ENCODE results near the gene TMEM179.

TMEM179 gene

DNA sequence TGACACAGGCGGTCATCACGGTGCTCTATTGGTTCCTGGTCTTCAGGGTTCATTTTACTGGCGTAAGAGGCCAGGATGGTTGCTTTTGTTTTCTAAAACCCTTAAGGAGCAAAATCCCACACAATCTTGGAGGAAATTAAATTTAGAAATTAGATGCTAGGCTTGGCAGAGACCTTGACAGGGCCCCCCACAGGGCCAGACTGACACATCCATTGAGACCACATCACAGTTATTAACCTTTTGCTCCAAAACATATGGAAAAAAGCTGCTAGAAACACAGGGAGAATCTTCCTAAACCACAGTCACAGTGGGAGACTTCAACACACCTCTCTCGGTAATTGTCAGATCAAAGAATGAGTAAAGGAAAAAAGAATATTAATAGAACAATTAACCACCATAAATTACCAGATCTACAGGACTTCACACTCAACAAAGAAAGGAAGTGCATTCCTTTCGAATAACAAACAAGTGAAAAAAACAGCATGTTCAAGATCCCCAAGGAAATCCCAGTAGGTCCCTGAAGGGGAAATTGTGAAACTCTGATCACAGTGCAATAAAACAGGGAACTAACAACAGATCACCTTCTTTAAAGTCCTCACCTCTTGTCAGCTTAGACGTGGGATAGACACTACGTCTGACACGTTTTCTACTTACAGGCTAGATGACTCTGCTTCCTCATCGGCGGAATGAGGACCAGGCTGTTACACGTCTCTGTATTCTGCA is 40.2 kb upstream of the TMEM179 start:
- Histone ChIP-seq H3K9me3 (ENCODE audit: control insufficient read depth in 1 of 2, low read length in 2 of 2) (peaks cover 3% of the 10 kb centered on the region in 2 donors), H3K4me1 (ENCODE audit: control insufficient read depth in 1 of 2, insufficient read depth in 2 of 2, low read length in 2 of 2) (peaks cover under 1% of the 10 kb centered on the region in 2 donors), H3K27me3 (ENCODE audit: control insufficient read depth in 1 of 2, insufficient read depth in 2 of 2, low read length in 2 of 2) (peaks cover under 1 to 8% of the 10 kb centered on the region in 2 donors), H3K9ac (ENCODE audit: low read depth in 1 of 2, low read length in 2 of 2) (no peak overlapping the region), H3K27ac (ENCODE audit: low read depth, low read length) (no peak overlapping the region), H3K36me3 (ENCODE audit: control insufficient read depth in 1 of 2, insufficient read depth in 2 of 2, low read length in 2 of 2) (no peaks in the 10 kb centered on the region), H3K4me3 (ENCODE audit: low read depth in 1 of 2, low read length in 2 of 2) (no peak overlapping the region)

GRCh38 chr14:104644091-104644635 is 39.6 kb upstream of the TMEM179 start:
- no peak overlapping the region for H3K27ac ChIP-seq (ENCODE audit: low read depth, low read length)
- no peak overlapping the region for H3K9ac ChIP-seq (ENCODE audit: low read depth in 1 of 2, low read length in 2 of 2)
- H3K36me3 ChIP-seq (ENCODE audit: control insufficient read depth in 1 of 2, insufficient read depth in 2 of 2, low read length in 2 of 2), result no peaks in the 10 kb centered on the region
- peaks cover 7 to 8% of the 10 kb centered on the region in 2 donors for H3K27me3 ChIP-seq (ENCODE audit: control insufficient read depth in 1 of 2, insufficient read depth in 2 of 2, low read length in 2 of 2)
- H3K9me3 ChIP-seq (ENCODE audit: control insufficient read depth in 1 of 2, low read length in 2 of 2), result peaks cover 3% of the 10 kb centered on the region in 2 donors
- H3K4me3 ChIP-seq (ENCODE audit: low read depth in 1 of 2, low read length in 2 of 2), result no peak overlapping the region
- H3K4me1 ChIP-seq (ENCODE audit: control insufficient read depth in 1 of 2, insufficient read depth in 2 of 2, low read length in 2 of 2), result no peaks in the 10 kb centered on the region

DNA sequence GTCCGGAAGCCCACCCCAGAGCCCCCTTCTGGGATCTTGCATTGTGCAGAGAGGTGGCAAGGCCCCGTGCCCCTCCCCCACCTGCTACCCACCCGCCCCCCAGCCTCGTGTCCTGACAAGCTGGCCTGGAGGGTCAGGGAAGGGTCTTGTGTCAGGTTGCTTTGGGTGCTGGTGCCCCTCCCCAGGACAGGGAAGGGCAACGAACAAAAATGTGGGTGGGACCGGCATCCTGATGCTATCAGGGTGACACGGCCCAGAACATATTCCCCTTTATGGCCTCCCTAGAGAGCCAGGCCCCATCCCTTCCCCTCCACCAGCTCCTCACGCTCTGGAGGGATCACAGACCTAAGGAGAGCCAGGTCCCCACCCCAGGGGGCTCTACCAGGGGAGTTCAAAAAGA is 38.7 kb upstream of the TMEM179 start:
- no peaks in the 10 kb centered on the region for H3K36me3 ChIP-seq (ENCODE audit: control insufficient read depth in 1 of 2, insufficient read depth in 2 of 2, low read length in 2 of 2)
- no peaks in the 10 kb centered on the region for H3K4me1 ChIP-seq (ENCODE audit: control insufficient read depth in 1 of 2, insufficient read depth in 2 of 2, low read length in 2 of 2)
- peaks cover 3% of the 10 kb centered on the region in 2 donors for H3K9me3 ChIP-seq (ENCODE audit: control insufficient read depth in 1 of 2, low read length in 2 of 2)
- no peak overlapping the region for H3K27ac ChIP-seq (ENCODE audit: low read depth, low read length)
- no peak overlapping the region for H3K4me3 ChIP-seq (ENCODE audit: low read depth in 1 of 2, low read length in 2 of 2)
- H3K9ac ChIP-seq (ENCODE audit: low read depth in 1 of 2, low read length in 2 of 2), result no peak overlapping the region
- H3K27me3 ChIP-seq (ENCODE audit: control insufficient read depth in 1 of 2, insufficient read depth in 2 of 2, low read length in 2 of 2), result peaks cover 15 to 16% of the 10 kb centered on the region in 2 donors

GRCh38 chr14:104642540-104642868 is 37.9 kb upstream of the TMEM179 start:
- Histone ChIP-seq H3K4me1 (ENCODE audit: control insufficient read depth in 1 of 2, insufficient read depth in 2 of 2, low read length in 2 of 2) (no peaks in the 10 kb centered on the region), H3K36me3 (ENCODE audit: control insufficient read depth in 1 of 2, insufficient read depth in 2 of 2, low read length in 2 of 2) (no peaks in the 10 kb centered on the region), H3K9ac (ENCODE audit: low read depth in 1 of 2, low read length in 2 of 2) (no peak overlapping the region), H3K27ac (ENCODE audit: low read depth, low read length) (no peak overlapping the region), H3K9me3 (ENCODE audit: control insufficient read depth in 1 of 2, low read length in 2 of 2) (peaks cover 3% of the 10 kb centered on the region in 2 donors), H3K27me3 (ENCODE audit: control insufficient read depth in 1 of 2, insufficient read depth in 2 of 2, low read length in 2 of 2) (peaks cover 16 to 17% of the 10 kb centered on the region in 2 donors), H3K4me3 (ENCODE audit: low read depth in 1 of 2, low read length in 2 of 2) (no peak overlapping the region)

DNA sequence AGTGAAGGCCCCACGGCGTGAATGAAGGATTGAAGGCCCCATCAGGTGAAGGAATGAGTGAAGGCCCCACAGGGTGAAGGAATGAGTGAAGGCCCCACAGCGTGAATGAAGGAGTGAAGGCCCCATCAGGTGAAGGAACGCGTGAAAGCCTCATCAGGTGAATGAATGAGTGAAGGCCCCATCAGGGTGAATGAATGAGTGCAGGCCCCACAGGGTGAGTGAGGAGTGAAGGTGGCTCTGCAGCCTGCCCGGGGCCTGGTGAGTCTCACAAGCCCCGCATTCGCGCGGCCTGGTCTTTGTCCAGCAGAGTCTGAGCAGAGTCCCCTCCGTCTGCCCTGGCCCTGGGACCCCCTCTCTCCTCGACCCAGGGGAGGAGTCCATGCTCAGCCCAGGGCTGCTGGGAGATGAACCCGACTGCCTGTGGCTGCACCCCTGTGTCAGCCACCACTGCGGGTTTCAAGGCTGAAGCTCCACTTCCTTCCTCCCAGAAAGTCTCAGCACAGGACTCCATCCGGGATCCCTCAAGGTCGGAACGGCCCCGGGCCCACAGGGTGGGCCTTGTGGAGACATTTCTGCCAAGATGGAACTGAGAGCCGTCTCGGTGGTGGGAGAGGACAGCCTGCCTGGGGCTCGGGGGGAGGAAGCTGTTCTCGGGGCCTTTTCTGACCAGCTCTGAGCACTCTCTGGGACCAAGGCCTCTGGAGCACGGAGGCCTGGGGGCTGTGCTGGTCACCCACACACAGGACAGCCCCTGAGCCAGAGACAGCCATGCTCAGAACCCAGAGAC is 37.4 kb upstream of the TMEM179 start:
- no peak overlapping the region for H3K27ac ChIP-seq (ENCODE audit: low read depth, low read length)
- no peak overlapping the region for H3K4me3 ChIP-seq (ENCODE audit: low read depth in 1 of 2, low read length in 2 of 2)
- H3K9ac ChIP-seq (ENCODE audit: low read depth in 1 of 2, low read length in 2 of 2), result no peak overlapping the region
- peaks cover 16 to 17% of the 10 kb centered on the region in 2 donors for H3K27me3 ChIP-seq (ENCODE audit: control insufficient read depth in 1 of 2, insufficient read depth in 2 of 2, low read length in 2 of 2)
- H3K4me1 ChIP-seq (ENCODE audit: control insufficient read depth in 1 of 2, insufficient read depth in 2 of 2, low read length in 2 of 2), result no peaks in the 10 kb centered on the region
- peaks cover 3% of the 10 kb centered on the region in 2 donors for H3K9me3 ChIP-seq (ENCODE audit: control insufficient read depth in 1 of 2, low read length in 2 of 2)
- no peaks in the 10 kb centered on the region for H3K36me3 ChIP-seq (ENCODE audit: control insufficient read depth in 1 of 2, insufficient read depth in 2 of 2, low read length in 2 of 2)

GRCh38 chr14:104640681-104641080 is 36.1 kb upstream of the TMEM179 start:
- H3K9me3 ChIP-seq (ENCODE audit: control insufficient read depth in 1 of 2, low read length in 2 of 2), result peaks cover 3% of the 10 kb centered on the region in 2 donors
- H3K27me3 ChIP-seq (ENCODE audit: control insufficient read depth in 1 of 2, insufficient read depth in 2 of 2, low read length in 2 of 2), result peaks cover 16 to 17% of the 10 kb centered on the region in 2 donors
- H3K9ac ChIP-seq (ENCODE audit: low read depth in 1 of 2, low read length in 2 of 2), result no peak overlapping the region
- H3K4me1 ChIP-seq (ENCODE audit: control insufficient read depth in 1 of 2, insufficient read depth in 2 of 2, low read length in 2 of 2), result no peaks in the 10 kb centered on the region
- no peak overlapping the region for H3K4me3 ChIP-seq (ENCODE audit: low read depth in 1 of 2, low read length in 2 of 2)
- no peak overlapping the region for H3K27ac ChIP-seq (ENCODE audit: low read depth, low read length)
- no peaks in the 10 kb centered on the region for H3K36me3 ChIP-seq (ENCODE audit: control insufficient read depth in 1 of 2, insufficient read depth in 2 of 2, low read length in 2 of 2)

DNA sequence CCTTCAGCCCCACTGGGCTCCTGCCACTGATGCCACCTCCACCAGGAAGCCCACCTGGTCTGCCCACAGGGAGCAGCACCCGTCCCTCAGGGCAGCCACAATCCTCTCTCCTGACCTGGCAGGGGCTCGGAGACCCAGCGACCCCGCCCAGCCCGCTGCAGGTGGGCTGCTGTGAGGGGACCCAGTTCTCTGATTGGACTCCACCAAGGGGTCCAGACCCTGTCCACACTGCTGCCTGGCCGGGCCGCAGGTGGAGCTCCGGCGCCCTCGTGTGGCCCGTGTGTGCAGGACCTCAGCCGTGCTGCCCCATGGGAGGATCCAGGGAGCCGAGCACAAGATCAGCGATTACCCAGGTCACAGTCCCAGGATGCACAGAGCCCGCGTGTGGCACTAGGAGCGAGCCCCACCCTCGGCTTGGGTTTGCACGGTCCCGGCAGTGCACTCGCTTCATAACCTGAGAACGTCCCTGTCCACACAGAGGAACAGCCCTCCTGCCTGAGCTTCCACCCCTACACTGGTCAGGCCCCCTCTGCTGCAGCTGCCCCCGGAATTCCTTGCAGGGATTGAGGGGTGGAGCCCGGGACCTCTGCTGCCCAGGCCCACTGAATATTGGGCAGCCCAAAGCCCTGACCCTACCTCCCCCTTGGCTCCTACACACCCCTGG is 35.4 kb upstream of the TMEM179 start:
- H3K27me3 ChIP-seq (ENCODE audit: control insufficient read depth in 1 of 2, insufficient read depth in 2 of 2, low read length in 2 of 2), result peaks cover 16 to 17% of the 10 kb centered on the region in 2 donors
- no peak overlapping the region for H3K4me3 ChIP-seq (ENCODE audit: low read depth in 1 of 2, low read length in 2 of 2)
- H3K4me1 ChIP-seq (ENCODE audit: control insufficient read depth in 1 of 2, insufficient read depth in 2 of 2, low read length in 2 of 2), result no peaks in the 10 kb centered on the region
- no peaks in the 10 kb centered on the region for H3K36me3 ChIP-seq (ENCODE audit: control insufficient read depth in 1 of 2, insufficient read depth in 2 of 2, low read length in 2 of 2)
- no peak overlapping the region for H3K27ac ChIP-seq (ENCODE audit: low read depth, low read length)
- H3K9me3 ChIP-seq (ENCODE audit: control insufficient read depth in 1 of 2, low read length in 2 of 2), result no peaks in the 10 kb centered on the region
- H3K9ac ChIP-seq (ENCODE audit: low read depth in 1 of 2, low read length in 2 of 2), result no peak overlapping the region

- no peaks in the 10 kb centered on the region for H3K4me1 ChIP-seq (ENCODE audit: control insufficient read depth in 1 of 2, insufficient read depth in 2 of 2, low read length in 2 of 2)
- H3K9ac ChIP-seq (ENCODE audit: low read depth in 1 of 2, low read length in 2 of 2), result no peak overlapping the region
- no peaks in the 10 kb centered on the region for H3K36me3 ChIP-seq (ENCODE audit: control insufficient read depth in 1 of 2, insufficient read depth in 2 of 2, low read length in 2 of 2)
- H3K4me3 ChIP-seq (ENCODE audit: low read depth in 1 of 2, low read length in 2 of 2), result no peak overlapping the region
- no peaks in the 10 kb centered on the region for H3K9me3 ChIP-seq (ENCODE audit: control insufficient read depth in 1 of 2, low read length in 2 of 2)
- H3K27ac ChIP-seq (ENCODE audit: low read depth, low read length), result no peak overlapping the region
- peaks cover 16 to 17% of the 10 kb centered on the region in 2 donors for H3K27me3 ChIP-seq (ENCODE audit: control insufficient read depth in 1 of 2, insufficient read depth in 2 of 2, low read length in 2 of 2)
Measured at GRCh38 chr14:104639471-104639870, 34.9 kb upstream of the TMEM179 start.

DNA sequence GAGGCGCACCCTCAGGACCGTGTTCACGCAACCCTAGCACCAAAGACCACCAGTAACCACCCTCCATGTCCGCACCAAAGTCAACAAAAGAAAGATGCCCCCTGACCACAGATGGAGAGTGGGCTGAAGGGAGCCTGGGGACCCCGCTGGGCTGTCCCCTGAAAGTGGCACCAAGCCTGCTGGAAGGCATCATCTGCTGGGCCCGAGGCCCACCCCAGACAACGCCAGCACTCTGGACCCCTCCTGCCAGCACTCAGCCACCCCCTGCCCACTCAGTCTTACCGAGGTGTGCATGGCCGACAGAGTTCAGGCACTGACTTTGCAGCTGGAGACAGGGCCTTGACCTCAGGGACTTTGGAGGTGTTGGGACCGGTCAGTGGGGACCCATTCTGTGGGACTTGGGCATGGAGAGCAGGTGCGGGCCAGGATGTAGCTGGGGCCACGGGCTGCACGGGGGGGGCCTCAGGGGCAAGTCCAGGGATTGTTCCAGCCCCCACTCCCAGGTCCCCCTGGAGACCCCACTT is 34.4 kb upstream of the TMEM179 start:
- Histone ChIP-seq H3K27me3 (ENCODE audit: control insufficient read depth in 1 of 2, insufficient read depth in 2 of 2, low read length in 2 of 2) (peaks cover 16 to 17% of the 10 kb centered on the region in 2 donors), H3K9me3 (ENCODE audit: control insufficient read depth in 1 of 2, low read length in 2 of 2) (no peaks in the 10 kb centered on the region), H3K4me3 (ENCODE audit: low read depth in 1 of 2, low read length in 2 of 2) (no peak overlapping the region), H3K36me3 (ENCODE audit: control insufficient read depth in 1 of 2, insufficient read depth in 2 of 2, low read length in 2 of 2) (no peaks in the 10 kb centered on the region), H3K4me1 (ENCODE audit: control insufficient read depth in 1 of 2, insufficient read depth in 2 of 2, low read length in 2 of 2) (no peaks in the 10 kb centered on the region), H3K27ac (ENCODE audit: low read depth, low read length) (no peak overlapping the region), H3K9ac (ENCODE audit: low read depth in 1 of 2, low read length in 2 of 2) (no peak overlapping the region)

Data from duodenal mucosa (tissue), 2 donors.